ENCODE measurements around the gene UGT1A6. TPM values are rescaled to one million over a fixed set of nuclear protein-coding genes. Genes with fewer than 3 reads are reported as not detected.

The UGT1A6 gene
- total and polyA plus RNA-seq, 2 of the 13 experiments (the other 11 are each of a cell fraction or from before 2014, with no cell fraction given): 0.25 TPM; not detected in 1

DNA sequence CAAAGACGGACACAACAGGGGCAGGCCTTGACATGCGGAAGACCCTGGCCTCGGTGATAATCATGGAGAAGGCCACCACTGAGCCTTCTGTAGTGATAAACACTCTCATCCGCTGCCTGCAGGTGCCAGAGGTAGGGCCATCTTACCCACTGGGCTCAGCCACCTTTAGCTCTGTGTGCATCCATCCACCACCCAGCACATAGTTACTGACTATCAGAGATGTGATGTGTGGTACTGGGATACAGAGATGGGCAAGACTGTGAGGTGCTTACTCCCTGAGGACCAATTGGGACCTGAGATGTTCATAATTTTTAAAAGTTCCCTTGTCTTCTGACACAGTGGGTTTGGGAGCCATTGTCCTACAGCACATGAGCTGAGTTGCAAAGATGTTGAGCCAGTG, 87.0 kb downstream of the UGT1A6 start:
- Histone ChIP-seq H3K4me2 (ENCODE audit: low read depth, low read length) (no peak overlapping the region), H3K4me3 (replicated peaks in 1 of 3; ENCODE audit: insufficient read depth in 1 of 3, low read depth in 2 of 3, low read length in 3 of 3) (no peak overlapping the region), H4K20me1 (ENCODE audit: insufficient read depth, low read length) (no peaks in the 10 kb centered on the region), H3K9ac (ENCODE audit: insufficient read depth, low read depth, low read length) (no peak overlapping the region), H3K27me3 (ENCODE audit: control insufficient read depth in 1 of 2, insufficient read depth in 2 of 2, low read length in 2 of 2) (peaks cover 3 to 53% of the 10 kb centered on the region in 2 experiments; a peak in 4 of 5 replicates), H3K27ac (ENCODE audit: extremely low read length, insufficient read depth, low read length) (no peak overlapping the region), H3K9me3 (ENCODE audit: low read length) (peaks cover 5% of the 10 kb centered on the region; the same call in 1 of the 2 replicates), H2AFZ (ENCODE audit: low read length) (no peak overlapping the region), H3K79me2 (ENCODE audit: insufficient read depth, low read length) (no peaks in the 10 kb centered on the region), H3K4me1 (ENCODE audit: insufficient read depth, low read length) (no peaks in the 10 kb centered on the region), H3K36me3 (replicated peaks in 1 of 2; ENCODE audit: control insufficient read depth in 1 of 2, insufficient read depth in 2 of 2, low read length in 2 of 2) (no peaks in the 10 kb centered on the region)
- no TSS peak for BruUV-seq (replicated peaks)
- TF ChIP-seq ARNTL (CRISPR knock-in tag; IDR thresholded peaks at IDR 0.05): no peak
- no peak for TF ChIP-seq ZSCAN22 (CRISPR knock-in tag; IDR thresholded peaks at IDR 0.05)
- TF ChIP-seq RBFOX2 (IDR thresholded peaks at IDR 0.05; ENCODE audit: low read depth, low read length): no peak
- no peak for TF ChIP-seq HIVEP1 (CRISPR knock-in tag; IDR thresholded peaks at IDR 0.05)
- TF ChIP-seq TAF15 (IDR thresholded peaks at IDR 0.05; ENCODE audit: low read depth, low read length, poor library complexity, severe bottlenecking): no peak
- no peak for TF ChIP-seq STAT5B (CRISPR knock-in tag; IDR thresholded peaks at IDR 0.05)
- TF ChIP-seq SMC3 (IDR thresholded peaks at IDR 0.05; ENCODE audit: low read length): no peak
- no peak for TF ChIP-seq ZIK1 (CRISPR knock-in tag; IDR thresholded peaks at IDR 0.05; ENCODE audit: borderline replicate concordance, low read depth)
- no peak for TF ChIP-seq MATR3 (CRISPR knock-in tag; IDR thresholded peaks at IDR 0.05)
- no peak for TF ChIP-seq SETDB1 (CRISPR knock-in tag; IDR thresholded peaks at IDR 0.05; ENCODE audit: borderline replicate concordance)
- no peak for ATAC-seq
- intact Hi-C loops (cut with micrococcal nuclease; ENCODE audit: unreplicated experiment) (no loop called here), in situ Hi-C loops (cut with HindIII; ENCODE audit: extremely low pct_ligation_motif_present, low pct_unique_long_range_greater_than_20kb) (no loop called here)
- no peak for FAIRE-seq
- WGBS (ENCODE audit: low lambda C conversion rate): 53% methylated on average over 4 of the region's 4 CpGs
- CTCF ChIA-PET (ENCODE audit: low intra/inter-chr PET ratio, low total read pairs): no interaction called here
- POLR2A ChIA-PET: no interaction called here
- DNase-seq (ENCODE audit: low spot score): no peak

DNA sequence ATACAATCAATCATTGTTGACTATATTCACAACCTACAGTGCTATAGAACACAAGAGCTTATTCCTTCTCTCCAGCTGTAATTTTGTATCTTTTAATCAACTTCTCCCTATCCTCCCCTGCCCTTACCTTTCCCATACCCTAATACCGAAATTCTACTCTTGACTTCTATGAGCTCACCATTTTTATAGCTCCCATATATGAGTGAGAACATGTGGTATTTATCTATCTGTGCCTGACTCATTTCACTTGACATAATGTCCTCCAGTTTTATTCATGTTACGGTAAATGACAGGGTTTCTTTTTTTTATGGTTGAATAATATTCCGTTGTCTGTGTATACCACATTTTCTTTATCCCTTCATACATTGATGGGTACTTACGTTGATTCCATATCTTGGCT, 88.1 kb downstream of the UGT1A6 start:
- Histone ChIP-seq H2AFZ (ENCODE audit: low read length) (no peak overlapping the region), H3K9me3 (ENCODE audit: low read length) (peaks cover 2% of the 10 kb centered on the region; the same call in 1 of the 2 replicates), H3K27me3 (ENCODE audit: control insufficient read depth in 1 of 2, insufficient read depth in 2 of 2, low read length in 2 of 2) (peaks cover 3 to 43% of the 10 kb centered on the region in 2 experiments; a peak in 4 of 5 replicates), H3K4me2 (ENCODE audit: low read depth, low read length) (no peak overlapping the region), H3K36me3 (replicated peaks in 1 of 2; ENCODE audit: control insufficient read depth in 1 of 2, insufficient read depth in 2 of 2, low read length in 2 of 2) (no peaks in the 10 kb centered on the region), H3K4me3 (replicated peaks in 1 of 3; ENCODE audit: insufficient read depth in 1 of 3, low read depth in 2 of 3, low read length in 3 of 3) (no peak overlapping the region), H3K27ac (ENCODE audit: extremely low read length, insufficient read depth, low read length) (no peak overlapping the region), H3K9ac (ENCODE audit: insufficient read depth, low read depth, low read length) (no peak overlapping the region), H4K20me1 (ENCODE audit: insufficient read depth, low read length) (no peaks in the 10 kb centered on the region), H3K79me2 (ENCODE audit: insufficient read depth, low read length) (no peaks in the 10 kb centered on the region), H3K4me1 (ENCODE audit: insufficient read depth, low read length) (no peaks in the 10 kb centered on the region)
- POLR2A ChIA-PET: no interaction called here
- 39% methylated on average over 4 of the region's 4 CpGs for WGBS (ENCODE audit: low lambda C conversion rate)
- FAIRE-seq: no peak
- in situ Hi-C loops (cut with HindIII; ENCODE audit: extremely low pct_ligation_motif_present, low pct_unique_long_range_greater_than_20kb) (no loop called here), intact Hi-C loops (cut with micrococcal nuclease; ENCODE audit: unreplicated experiment) (no loop called here)
- CTCF ChIA-PET (ENCODE audit: low intra/inter-chr PET ratio, low total read pairs): no interaction called here
- TF ChIP-seq IKZF4 (CRISPR knock-in tag; IDR thresholded peaks at IDR 0.05; ENCODE audit: borderline replicate concordance, low read depth, not compliant biosample characterization) (no peak), ZNF251 (CRISPR knock-in tag; IDR thresholded peaks at IDR 0.05) (no peak), ZNF557 (CRISPR knock-in tag; IDR thresholded peaks at IDR 0.05) (no peak), ZNF530 (CRISPR knock-in tag; IDR thresholded peaks at IDR 0.05; ENCODE audit: low read depth) (no peak)
- TF ChIP-seq, protein P1, sequence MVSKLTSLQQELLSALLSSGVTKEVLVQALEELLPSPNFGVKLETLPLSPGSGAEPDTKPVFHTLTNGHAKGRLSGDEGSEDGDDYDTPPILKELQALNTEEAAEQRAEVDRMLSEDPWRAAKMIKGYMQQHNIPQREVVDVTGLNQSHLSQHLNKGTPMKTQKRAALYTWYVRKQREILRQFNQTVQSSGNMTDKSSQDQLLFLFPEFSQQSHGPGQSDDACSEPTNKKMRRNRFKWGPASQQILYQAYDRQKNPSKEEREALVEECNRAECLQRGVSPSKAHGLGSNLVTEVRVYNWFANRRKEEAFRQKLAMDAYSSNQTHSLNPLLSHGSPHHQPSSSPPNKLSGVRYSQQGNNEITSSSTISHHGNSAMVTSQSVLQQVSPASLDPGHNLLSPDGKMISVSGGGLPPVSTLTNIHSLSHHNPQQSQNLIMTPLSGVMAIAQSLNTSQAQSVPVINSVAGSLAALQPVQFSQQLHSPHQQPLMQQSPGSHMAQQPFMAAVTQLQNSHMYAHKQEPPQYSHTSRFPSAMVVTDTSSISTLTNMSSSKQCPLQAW (CRISPR knock-in tag; IDR thresholded peaks at IDR 0.05): no peak
- TF ChIP-seq, protein P2, sequence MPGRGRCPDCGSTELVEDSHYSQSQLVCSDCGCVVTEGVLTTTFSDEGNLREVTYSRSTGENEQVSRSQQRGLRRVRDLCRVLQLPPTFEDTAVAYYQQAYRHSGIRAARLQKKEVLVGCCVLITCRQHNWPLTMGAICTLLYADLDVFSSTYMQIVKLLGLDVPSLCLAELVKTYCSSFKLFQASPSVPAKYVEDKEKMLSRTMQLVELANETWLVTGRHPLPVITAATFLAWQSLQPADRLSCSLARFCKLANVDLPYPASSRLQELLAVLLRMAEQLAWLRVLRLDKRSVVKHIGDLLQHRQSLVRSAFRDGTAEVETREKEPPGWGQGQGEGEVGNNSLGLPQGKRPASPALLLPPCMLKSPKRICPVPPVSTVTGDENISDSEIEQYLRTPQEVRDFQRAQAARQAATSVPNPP (CRISPR knock-in tag; IDR thresholded peaks at IDR 0.05): no peak
- no TSS peak for BruUV-seq (replicated peaks)
- no peak for ATAC-seq
- DNase-seq (ENCODE audit: low spot score): no peak

All from HepG2 (cell line).